ENCODE data around the gene PRKG1. TPM values are rescaled to one million over a fixed set of nuclear protein-coding genes. Genes with fewer than 3 reads are reported as not detected.

PRKG1 gene
- total RNA-seq, 1 donor from 2014 or later, result not detected

DNA sequence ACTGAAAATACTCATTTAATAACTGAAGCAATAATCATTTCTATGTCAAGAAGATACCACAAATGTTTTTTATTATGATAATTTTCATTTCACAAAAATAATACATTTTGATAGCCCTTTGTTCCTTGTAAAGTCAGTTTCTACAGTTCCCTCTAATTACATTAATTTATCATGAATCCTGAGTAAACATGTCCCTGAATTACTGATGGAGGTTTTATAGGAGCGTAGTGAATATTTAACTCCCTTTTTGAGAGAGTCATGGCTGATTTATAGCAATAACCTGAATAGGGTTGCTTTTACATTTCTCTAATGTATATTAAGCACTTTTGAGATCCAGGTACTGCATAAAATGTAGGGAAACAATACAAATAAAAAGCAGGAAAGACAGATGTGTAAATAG, 1023.8 kb downstream of the PRKG1 start:
- intact Hi-C loops (cut with micrococcal nuclease), result loop anchor here (5.0 kb wide), 1 partner anchor 49 kb away; no protein-coding TSS in a partner anchor

DNA sequence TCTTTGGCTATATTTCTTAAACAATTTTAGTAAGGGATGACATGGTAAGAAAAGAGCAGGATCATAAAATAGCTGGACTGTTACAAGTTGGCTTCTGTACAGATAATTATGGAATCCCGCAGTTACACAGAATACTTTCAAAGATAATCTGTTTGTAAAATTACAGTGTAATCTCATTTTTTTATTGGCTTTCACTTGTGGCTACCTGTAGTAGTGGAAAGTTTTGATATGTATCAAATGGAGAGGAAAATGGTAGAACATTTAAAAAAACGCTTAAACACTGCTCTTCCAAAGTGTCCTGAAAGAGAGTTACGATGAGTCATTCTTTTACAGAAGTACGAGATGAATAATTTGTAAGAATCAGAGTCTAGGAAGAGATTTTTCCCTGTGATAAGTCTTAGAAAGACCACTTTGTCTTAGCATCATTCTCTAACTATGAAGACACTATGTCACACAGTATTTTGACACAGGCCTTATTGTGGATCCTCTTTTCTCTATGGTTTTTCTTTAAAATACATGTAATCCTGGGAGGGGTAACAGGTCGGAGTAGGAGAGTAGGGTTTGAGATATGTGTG, 1024.8 kb downstream of the PRKG1 start:
- intact Hi-C loops (cut with micrococcal nuclease), result loop anchor here (5.0 kb wide), 1 partner anchor 48 kb away; no protein-coding TSS in a partner anchor

DNA sequence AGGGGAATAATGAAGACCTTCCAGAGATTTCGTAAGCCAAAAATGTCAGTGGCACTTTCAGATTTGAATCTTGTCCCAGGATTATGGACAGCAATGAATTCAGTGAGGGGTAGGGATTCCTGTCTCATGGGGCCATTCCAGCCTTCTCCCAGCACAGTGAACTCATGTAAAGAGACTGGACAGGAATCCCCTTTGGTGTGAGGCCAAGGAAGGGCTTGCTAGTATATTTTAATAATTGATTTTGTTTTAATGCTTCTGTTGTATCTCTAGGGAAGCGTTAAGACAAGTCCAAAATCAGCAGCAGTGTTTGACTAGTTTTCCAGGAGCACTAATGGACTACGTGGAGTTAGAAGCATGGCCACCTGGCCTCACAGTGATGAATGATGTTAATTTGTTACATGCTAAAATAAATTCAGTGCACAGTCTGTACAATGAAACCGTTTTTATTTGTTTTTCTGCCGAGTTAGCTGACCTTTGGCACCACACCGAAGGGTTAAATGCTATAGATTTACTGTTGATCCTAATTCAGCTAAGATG, 1025.8 kb downstream of the PRKG1 start:
- intact Hi-C loops (cut with micrococcal nuclease), result no loop called here

DNA sequence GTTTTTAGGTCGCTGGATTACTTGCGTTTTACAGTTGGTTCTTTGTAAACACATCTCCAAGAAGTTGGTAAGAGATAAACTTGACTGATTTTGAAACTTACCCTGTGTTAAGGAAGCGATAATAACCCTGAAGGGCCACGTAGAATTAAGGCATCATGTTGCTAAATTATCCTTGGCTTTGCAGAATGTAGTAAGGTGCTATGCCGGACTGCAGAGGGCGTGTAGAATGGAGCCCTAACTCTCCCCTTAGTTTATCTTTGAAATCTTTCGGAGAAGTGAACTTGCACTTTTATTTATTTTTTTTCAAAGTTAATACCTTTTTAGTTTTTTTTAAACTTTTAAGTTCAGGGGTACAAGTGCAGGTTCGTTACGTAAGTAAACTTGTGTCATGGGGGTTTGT, 1031.0 kb downstream of the PRKG1 start:
- intact Hi-C loops (cut with micrococcal nuclease), result no loop called here

GRCh38 chr10:52106011-52106410, 1031.7 kb downstream of the PRKG1 start:
- intact Hi-C loops (cut with micrococcal nuclease), result no loop called here

- intact Hi-C loops (cut with micrococcal nuclease), result no loop called here
Measured at GRCh38 chr10:52106899-52107298, 1032.6 kb downstream of the PRKG1 start.

DNA sequence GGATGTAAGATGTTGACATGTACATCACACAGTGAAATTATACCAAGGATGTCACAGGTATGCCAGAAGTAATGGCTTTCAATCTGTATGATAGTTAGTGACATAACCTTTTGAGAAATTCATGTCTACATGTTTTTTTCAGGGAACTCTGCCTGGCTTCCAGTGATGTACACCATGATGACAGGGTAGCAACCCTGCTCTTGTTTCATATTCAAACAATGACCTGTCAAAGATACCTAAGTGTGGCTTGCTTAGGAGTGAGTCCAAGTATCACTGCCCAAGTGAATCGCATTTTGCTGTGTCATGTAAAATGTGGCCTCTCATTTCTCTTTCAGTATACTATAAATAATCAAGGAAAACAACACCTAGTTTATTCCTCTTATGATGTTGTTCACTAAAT, 1033.9 kb downstream of the PRKG1 start:
- intact Hi-C loops (cut with micrococcal nuclease), result no loop called here

- intact Hi-C loops (cut with micrococcal nuclease), result no loop called here
Measured at GRCh38 chr10:52110576-52110975, 1036.3 kb downstream of the PRKG1 start.

DNA sequence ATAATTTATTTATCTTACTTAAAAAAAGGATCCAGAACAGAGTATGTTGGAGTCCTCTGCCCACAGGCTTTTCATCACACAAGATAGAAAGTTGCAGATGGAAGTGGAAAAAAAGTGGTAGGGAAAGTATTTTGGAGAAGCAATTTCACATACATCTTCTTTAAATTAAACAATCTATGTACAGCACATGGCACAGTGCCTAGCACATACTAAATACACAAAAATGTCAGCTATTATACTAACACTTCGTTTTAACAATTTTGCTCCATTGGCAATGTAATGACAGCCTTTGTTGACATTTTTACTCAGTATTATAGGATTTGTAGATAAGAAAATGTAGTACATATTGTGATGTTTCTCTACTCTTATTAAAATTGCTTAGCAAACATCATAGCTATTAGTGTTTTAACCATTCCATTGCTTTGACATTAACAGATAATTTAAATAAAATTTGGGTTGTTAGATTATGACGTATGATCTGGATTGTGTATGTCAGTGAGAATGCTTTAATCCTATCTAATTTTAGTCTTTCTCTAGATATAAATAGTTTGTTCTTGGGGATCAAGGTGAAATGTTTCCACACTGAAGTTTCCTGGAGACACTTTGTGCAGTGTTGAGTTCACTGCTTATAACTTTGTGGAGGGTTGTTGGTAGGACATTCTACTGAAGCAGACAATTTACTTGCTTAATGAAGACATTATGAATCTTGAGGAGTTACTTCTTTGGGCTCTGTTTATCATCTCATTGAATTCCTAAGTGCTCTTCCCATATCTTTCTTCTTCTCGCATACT, 1037.0 kb downstream of the PRKG1 start:
- intact Hi-C loops (cut with micrococcal nuclease), result no loop called here

DNA sequence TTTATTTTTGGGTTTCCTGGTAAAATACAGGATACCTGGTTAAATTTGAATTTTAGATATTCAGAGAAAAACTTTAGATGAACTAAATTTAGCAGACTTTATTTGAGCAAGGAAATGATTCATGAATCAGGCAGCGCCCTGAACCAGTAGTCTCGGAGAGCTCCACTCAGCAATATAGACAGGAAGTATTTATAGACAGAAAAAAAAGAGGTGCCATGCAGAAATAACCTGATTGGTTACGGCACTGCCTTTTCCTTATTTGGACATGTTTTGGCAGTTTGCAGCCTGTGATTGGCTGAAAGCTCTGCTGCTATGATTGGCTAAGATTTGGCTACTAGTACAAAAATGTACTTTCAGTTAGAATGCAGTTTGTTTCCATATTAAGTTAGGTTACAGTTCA, 1041.5 kb downstream of the PRKG1 start:
- intact Hi-C loops (cut with micrococcal nuclease), result no loop called here

- intact Hi-C loops (cut with micrococcal nuclease), result no loop called here
Measured at GRCh38 chr10:52119507-52119906, 1045.2 kb downstream of the PRKG1 start.

DNA sequence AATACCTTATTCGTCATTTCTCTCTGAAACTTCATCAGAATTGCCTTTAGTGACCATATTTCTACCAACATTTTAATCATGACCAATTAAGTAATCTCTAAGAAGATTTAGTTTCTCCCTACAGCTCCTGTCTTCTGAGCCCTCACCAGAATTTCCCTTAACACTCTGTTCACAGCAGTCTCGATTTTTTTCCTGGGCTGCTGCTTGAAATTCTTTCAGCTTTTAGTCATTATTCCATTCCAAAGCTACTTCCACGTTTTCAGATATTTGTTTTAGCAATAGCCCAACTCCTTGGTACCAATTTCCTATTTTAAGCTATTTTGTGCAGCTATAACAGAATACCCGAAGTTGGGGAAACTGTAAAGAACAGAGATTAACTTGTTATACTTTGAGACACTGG, 1047.4 kb downstream of the PRKG1 start:
- intact Hi-C loops (cut with micrococcal nuclease), result no loop called here

GRCh38 chr10:52128056-52128683, 1053.9 kb downstream of the PRKG1 start:
- intact Hi-C loops (cut with micrococcal nuclease), result no loop called here

- intact Hi-C loops (cut with micrococcal nuclease), result no loop called here
Measured at GRCh38 chr10:52129410-52130178, 1055.3 kb downstream of the PRKG1 start.

DNA sequence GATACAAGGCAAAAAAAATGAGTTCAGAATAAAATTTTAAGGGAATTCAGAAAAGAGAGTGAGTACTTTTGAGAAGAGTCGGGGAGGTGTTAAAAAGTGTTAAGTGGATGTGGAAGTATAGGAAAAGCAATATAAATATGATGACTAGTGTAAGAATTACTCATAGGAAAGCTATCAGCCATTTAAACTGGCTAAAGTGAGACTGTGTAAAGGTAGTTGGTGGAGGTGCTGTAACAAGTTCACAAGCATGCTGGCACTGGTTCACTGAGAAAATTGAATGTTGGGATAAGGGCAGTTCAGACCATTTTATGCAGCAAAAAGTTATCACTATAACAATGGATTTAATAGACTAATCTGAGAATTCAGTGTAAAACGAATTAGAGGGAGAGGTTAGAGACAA, 1060.8 kb downstream of the PRKG1 start:
- intact Hi-C loops (cut with micrococcal nuclease), result no loop called here

- intact Hi-C loops (cut with micrococcal nuclease), result no loop called here
Measured at GRCh38 chr10:52136921-52137320, 1062.6 kb downstream of the PRKG1 start.

DNA sequence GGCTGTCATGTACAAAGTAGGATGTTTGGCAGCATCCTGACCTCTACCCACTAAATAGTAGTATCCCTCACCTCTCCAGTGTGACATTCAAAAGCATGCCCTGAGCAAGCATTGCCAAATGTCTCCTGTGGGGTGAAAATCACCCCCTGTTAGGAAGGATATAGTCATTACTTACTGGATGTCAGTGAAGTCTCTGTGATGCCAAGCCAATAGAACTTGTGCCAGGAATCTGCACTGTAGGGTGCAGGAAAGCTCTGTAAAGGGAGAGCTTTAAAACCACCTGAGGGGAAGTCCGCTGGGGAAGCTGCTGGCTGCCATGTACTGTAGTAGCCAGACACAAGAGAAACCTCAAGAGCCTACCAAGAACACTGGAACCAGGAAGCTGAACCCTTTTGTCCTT, 1069.1 kb downstream of the PRKG1 start:
- intact Hi-C loops (cut with micrococcal nuclease), result no loop called here

- intact Hi-C loops (cut with micrococcal nuclease), result loop anchor here (5.0 kb wide), 1 partner anchor 48 kb away; no protein-coding TSS in a partner anchor
Measured at GRCh38 chr10:52145636-52146035, 1071.3 kb downstream of the PRKG1 start.

- intact Hi-C loops (cut with micrococcal nuclease), result loop anchor here (5.0 kb wide), 1 partner anchor 49 kb away; no protein-coding TSS in a partner anchor
Measured at GRCh38 chr10:52146766-52147165, 1072.5 kb downstream of the PRKG1 start.

DNA sequence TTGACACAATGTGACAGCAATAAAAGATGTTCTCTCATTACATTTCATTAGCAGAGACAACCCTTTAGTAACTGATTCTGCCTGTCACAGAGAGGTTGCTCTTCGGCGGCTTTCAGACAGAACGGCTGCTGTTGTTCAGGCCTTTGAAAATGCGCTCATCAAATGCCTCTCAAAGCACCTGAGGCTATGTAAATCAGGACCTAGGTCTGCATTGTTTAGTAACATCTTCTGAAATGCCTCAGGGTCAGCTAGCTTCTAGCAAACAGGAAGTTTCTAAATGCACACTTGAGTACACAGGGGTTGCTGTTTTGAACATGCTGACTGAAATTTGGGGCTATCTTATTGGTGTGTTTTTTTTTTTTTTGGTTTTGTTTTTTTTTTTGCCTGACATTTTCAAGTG, 1096.5 kb downstream of the PRKG1 start:
- intact Hi-C loops (cut with micrococcal nuclease), result no loop called here

DNA sequence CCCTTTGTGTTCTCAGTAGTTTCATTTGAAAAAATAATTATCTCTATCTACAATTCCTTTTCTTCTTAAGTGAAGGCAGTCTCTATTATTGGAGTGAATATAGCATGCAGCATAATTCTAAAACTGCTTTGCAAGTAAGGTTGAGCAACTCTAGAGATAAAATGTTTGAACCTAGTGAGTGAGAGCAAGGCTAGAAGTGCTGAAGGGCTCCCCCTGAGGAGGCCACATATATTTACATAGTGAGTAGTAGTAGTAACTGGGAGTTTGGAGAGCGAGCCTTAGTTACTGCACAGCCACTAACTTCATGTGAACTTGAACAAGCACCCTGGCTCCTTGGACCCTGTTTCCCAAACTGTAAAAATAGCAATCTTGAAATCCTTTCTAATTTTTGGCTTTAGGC, 1098.3 kb downstream of the PRKG1 start:
- intact Hi-C loops (cut with micrococcal nuclease), result no loop called here

Data from T-helper 1 cell treated with Interleukin-12 subunit alpha and Interleukin-12 subunit beta and Interleukin-4 antibody, amounts not matched to agents 30 ng/mL and 1 ng/mL, for 36 hours (primary cell).